Measurements from ENCODE around the gene PIK3R3. TPM values are rescaled to one million over a fixed set of nuclear protein-coding genes. Genes with fewer than 3 reads are reported as not detected.

Gene PIK3R3
- total RNA-seq, 1 experiment from 2014 or later = 12.4 TPM

DNA sequence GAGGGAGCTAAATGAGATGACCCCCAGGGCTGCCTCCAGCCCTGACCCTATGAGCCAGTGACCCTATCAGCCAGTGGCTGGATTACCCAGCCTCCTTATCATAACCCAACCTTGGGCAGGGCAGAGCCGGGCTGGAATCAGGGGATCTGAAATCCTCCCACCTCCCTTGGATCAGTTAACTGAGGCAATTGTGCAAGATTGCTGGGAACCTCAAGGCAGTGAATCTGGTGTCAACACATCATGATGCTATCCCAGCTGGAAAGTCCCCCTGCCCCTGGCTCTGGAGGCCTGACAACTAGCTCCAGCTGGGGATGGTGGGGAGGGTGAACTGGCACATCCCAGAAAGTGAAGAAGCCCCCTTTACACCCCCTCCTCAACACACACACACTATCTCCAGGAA is 36.0 kb upstream of the PIK3R3 start:
- no peak overlapping the region for H2AK5ac ChIP-seq (ENCODE audit: insufficient read length, low read length)
- Mint-ChIP-seq H3K36me3 (ENCODE audit: insufficient read depth in 1 of 3, low read depth in 3 of 3) (no peaks in the 10 kb centered on the region; a peak in 1 of 7 replicates), H3K4me3 (no peak overlapping the region), H3K9me3 (no peaks in the 10 kb centered on the region; a peak in 1 of 5 replicates), H3K27me3 (ENCODE audit: low read depth) (peaks cover 54% of the 10 kb centered on the region), H3K4me1 (peaks cover 15 to 28% of the 10 kb centered on the region in 2 experiments), H3K27ac (no peak overlapping the region; a peak in 1 of 7 replicates)
- H3K79me1 ChIP-seq (ENCODE audit: insufficient read depth, low read depth, low read length, poor library complexity, severe bottlenecking) = no peaks in the 10 kb centered on the region
- no peak overlapping the region for H2BK120ac ChIP-seq (ENCODE audit: low read depth, low read length, poor library complexity, severe bottlenecking)
- no peak overlapping the region for H2BK12ac ChIP-seq (ENCODE audit: insufficient read length, low read depth, low read length)
- H2AFZ ChIP-seq (ENCODE audit: low read length) = no peak overlapping the region
- H3K9ac ChIP-seq (ENCODE audit: extremely low read depth, insufficient read length, low read length) = no peak overlapping the region
- H3T11ph ChIP-seq (ENCODE audit: low read length) = no peak overlapping the region
- no peaks in the 10 kb centered on the region; the same call in 1 of the 2 replicates for H3K4me1 ChIP-seq (ENCODE audit: insufficient read depth, low read length)
- H3K9me3 ChIP-seq (ENCODE audit: control insufficient read depth, low read depth, low read length) = no peaks in the 10 kb centered on the region
- no peak overlapping the region for H3K4ac ChIP-seq (ENCODE audit: low read depth, low read length)
- no peaks in the 10 kb centered on the region for H3K79me2 ChIP-seq (ENCODE audit: insufficient read depth, low read length)
- H3K18ac ChIP-seq (ENCODE audit: insufficient read length, low read depth, low read length) = no peak overlapping the region
- TF ChIP-seq CTCF (conservative IDR thresholded peaks at IDR 0.05) = no peak
- no peak for DNase-seq
- no peaks in the 10 kb centered on the region; the same call in 1 of the 2 replicates for H3K27me3 ChIP-seq (ENCODE audit: insufficient read depth, low read length)
- no peak overlapping the region for H2BK5ac ChIP-seq (ENCODE audit: insufficient read length, low read length)
- no peak overlapping the region for H3K23ac ChIP-seq (ENCODE audit: insufficient read length, low read depth, low read length)
- H4K20me1 ChIP-seq (ENCODE audit: control insufficient read depth, insufficient read depth, insufficient read length) = no peaks in the 10 kb centered on the region
- H3K56ac ChIP-seq (ENCODE audit: insufficient read length, low read depth, low read length) = no peak overlapping the region
- H4K5ac ChIP-seq (ENCODE audit: insufficient read length, low read depth, low read length) = no peak overlapping the region
- no peak overlapping the region for H3K4me2 ChIP-seq (ENCODE audit: insufficient read depth, insufficient read length, low read length)
- H2BK15ac ChIP-seq (ENCODE audit: low read depth, low read length) = no peak overlapping the region
- H3K14ac ChIP-seq (ENCODE audit: insufficient read depth, low read length) = no peak overlapping the region
- H4K8ac ChIP-seq (replicated peaks; ENCODE audit: insufficient read length, low read depth, low read length) = no peak overlapping the region
- H3K27ac ChIP-seq (ENCODE audit: insufficient read length, low read depth, low read length) = no peak overlapping the region
- H4K91ac ChIP-seq (ENCODE audit: insufficient read length, low read depth, low read length) = no peak overlapping the region
- WGBS (ENCODE audit: extremely low coverage, insufficient read length, low lambda C conversion rate) = no CpG with 5 or more reads among the region's 1 CpG
- H2BK20ac ChIP-seq (ENCODE audit: low read depth, low read length, poor library complexity, severe bottlenecking) = no peak overlapping the region
- H3K23me2 ChIP-seq (ENCODE audit: insufficient read length, low read depth, low read length, poor library complexity, severe bottlenecking) = no peaks in the 10 kb centered on the region

Data from H9 (cell line).